SK-N-MC (cell line): ENCODE data around the gene OR8G5.

Experiments
- DNase-seq: peaks from one replicate; pipeline ENCODE4 v3.0.0-alpha.2; 2011; ENCODE audit warnings: low read depth, low spot score
- H3K27ac ChIP-seq: fragments of 200-600 bp; sonication (generic); 2 replicates; pipeline ENCODE4 v1.5.1; 2016; ENCODE audit warnings: mixed run types
- H3K36me3 ChIP-seq: fragments of 200-600 bp; sonication (generic); 2 replicates; pipeline ENCODE4 v1.6.1; 2017; ENCODE audit warnings: antibody characterized with exemption, low read length, mixed read lengths; ENCODE audit not compliant: insufficient read depth
- H3K4me3 ChIP-seq: fragments of 200-600 bp; sonication (generic); 2 replicates; pipeline ENCODE4 v1.5.1; 2016
- H3K9ac ChIP-seq: fragments of 200-600 bp; sonication (generic); 2 replicates; pipeline ENCODE4 v1.8.0; 2017; ENCODE audit warnings: mixed run types, mixed read lengths; ENCODE audit not compliant: insufficient read length
- H3K9me3 ChIP-seq: fragments of 200-600 bp; sonication (generic); 2 replicates; pipeline ENCODE4 v1.6.1; 2017; ENCODE audit warnings: low read depth, mild to moderate bottlenecking, antibody characterized with exemption, low read length, moderate library complexity, mixed read lengths
- EZH2 ChIP-seq: fragments of 200-600 bp; sonication (generic); IDR thresholded peaks from one replicate; pipeline ENCODE4 v1.6.1; 2017; ENCODE audit warnings: antibody characterized with exemption
- FOXP2 ChIP-seq: optimal IDR thresholded peaks from 2 replicates; pipeline ENCODE3; 2011; ENCODE audit warnings: mild to moderate bottlenecking, moderate library complexity; ENCODE audit not compliant: insufficient read depth; ENCODE audit errors: extremely low read length, control extremely low read depth
- POLR2AphosphoS5 ChIP-seq: IDR thresholded peaks from 2 replicates; pipeline ENCODE4 v1.6.1; 2012; ENCODE audit warnings: mild to moderate bottlenecking, low read depth, low read length, borderline replicate concordance

The OR8G5 gene

DNA sequence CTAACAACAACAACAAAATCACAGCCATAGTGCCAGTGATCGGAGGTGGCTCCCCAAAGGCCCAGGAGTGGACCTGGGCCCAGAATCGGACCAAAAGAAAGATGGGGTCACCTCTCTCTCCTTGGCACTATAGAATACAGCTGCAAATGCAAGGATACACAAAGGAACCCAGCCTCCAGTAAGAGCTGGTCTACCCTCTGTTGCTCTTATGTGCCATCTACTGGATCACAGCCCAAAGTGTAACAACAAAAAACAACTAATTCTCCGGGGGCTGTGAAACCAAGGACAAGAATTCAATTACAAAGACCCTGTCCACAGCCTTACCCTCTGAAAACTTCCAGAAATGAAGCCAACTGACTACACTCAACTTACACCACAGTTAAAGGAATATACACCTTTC is 21.6 kb downstream of the OR8G5 start:
- no peaks in the 10 kb centered on the region for H3K9me3 ChIP-seq
- DNase-seq: no peak
- TF ChIP-seq FOXP2: no peak
- TF ChIP-seq EZH2: no peak
- TF ChIP-seq POLR2AphosphoS5: no peak
- H3K36me3 ChIP-seq: no peaks in the 10 kb centered on the region
- H3K27ac ChIP-seq: no peak overlapping the region
- no peak overlapping the region for H3K4me3 ChIP-seq
- no peak overlapping the region for H3K9ac ChIP-seq

DNA sequence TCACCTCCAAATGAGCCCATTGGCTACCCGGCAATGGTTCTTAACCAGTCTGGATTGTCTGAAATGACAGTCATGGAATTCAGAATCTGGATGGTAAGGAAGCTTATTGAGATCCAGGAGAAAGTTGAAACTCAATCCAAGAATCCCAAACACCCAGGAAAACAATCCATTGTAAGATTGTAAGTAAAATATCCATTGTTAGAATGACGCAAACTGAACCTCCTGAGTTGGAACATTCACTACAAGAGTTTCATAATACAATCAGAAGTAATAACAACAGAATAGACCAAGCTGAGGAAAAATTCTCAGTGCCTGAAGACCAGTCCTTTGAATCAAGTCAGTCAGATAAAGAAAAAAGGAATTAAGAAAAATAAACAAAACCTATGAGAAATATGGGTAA is 22.1 kb downstream of the OR8G5 start:
- Histone ChIP-seq H3K9ac (no peak overlapping the region), H3K9me3 (no peaks in the 10 kb centered on the region), H3K4me3 (no peak overlapping the region), H3K27ac (no peak overlapping the region), H3K36me3 (no peaks in the 10 kb centered on the region)
- DNase-seq: no peak
- TF ChIP-seq EZH2: no peak
- no peak for TF ChIP-seq POLR2AphosphoS5
- TF ChIP-seq FOXP2: no peak

DNA sequence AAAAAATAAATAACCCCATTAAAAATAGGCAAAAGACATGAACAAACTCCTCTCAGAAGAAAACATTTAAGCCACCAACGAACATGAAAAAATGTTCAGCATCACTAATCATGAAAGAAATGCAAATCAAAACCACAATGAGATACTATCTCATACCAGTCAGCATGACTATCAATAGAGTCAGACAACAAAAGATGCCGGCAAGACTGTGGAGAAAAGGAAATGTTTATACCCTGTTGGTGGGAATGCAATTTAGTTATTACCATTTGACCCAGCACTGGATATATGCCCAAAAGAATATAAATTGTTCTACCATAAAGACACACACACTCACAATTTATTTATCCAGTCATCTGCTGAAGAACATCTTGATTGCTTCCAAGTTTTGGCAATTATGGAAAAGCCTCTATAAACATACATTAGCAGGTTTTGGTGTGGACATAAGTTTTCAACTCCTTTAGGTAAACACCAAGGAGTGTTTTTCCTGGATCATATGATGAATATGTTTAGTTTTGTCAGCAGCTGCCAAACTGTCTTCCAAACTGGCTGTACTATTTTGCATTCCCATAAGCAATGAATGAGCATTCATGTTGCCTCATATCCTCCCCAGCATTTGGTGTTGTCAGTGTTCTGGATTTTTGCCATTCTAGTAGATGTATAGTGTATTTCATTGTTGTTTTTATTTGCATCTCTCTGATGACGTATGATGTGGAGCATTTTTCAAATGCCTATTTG is 29.6 kb downstream of the OR8G5 start:
- DNase-seq: no peak
- TF ChIP-seq POLR2AphosphoS5 (no peak), FOXP2 (no peak), EZH2 (no peak)
- Histone ChIP-seq H3K9me3 (0 out of 2 replicates have a peak, but pooled peaks cover 2% of the 10 kb centered on the region), H3K4me3 (no peak overlapping the region), H3K9ac (no peak overlapping the region), H3K36me3 (no peaks in the 10 kb centered on the region), H3K27ac (no peak overlapping the region)

DNA sequence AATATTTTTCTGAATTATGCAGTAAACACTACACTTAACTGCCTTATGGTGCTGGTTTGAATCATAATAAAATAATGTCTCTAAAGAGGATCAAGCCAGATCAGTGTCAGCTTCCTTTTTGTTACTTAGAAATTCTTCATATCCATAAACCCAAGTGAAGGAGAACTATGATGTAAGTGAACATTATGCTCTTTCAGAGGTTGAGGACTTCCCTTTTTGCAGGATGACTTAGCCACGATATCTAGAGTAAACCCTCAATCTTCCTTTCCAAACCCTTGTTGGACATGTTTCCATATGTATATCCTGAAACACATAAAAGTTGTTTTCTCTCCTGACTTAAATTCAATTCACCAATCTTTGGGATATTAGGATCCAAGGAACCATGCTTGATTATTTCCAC is 38.5 kb downstream of the OR8G5 start:
- H3K27ac ChIP-seq: no peak overlapping the region
- DNase-seq: no peak
- no peak overlapping the region for H3K4me3 ChIP-seq
- no peak for TF ChIP-seq FOXP2
- TF ChIP-seq POLR2AphosphoS5: no peak
- no peak for TF ChIP-seq EZH2
- 0 out of 2 replicates have a peak, but pooled peaks cover 2% of the 10 kb centered on the region for H3K9me3 ChIP-seq
- H3K9ac ChIP-seq: no peak overlapping the region
- no peaks in the 10 kb centered on the region for H3K36me3 ChIP-seq

DNA sequence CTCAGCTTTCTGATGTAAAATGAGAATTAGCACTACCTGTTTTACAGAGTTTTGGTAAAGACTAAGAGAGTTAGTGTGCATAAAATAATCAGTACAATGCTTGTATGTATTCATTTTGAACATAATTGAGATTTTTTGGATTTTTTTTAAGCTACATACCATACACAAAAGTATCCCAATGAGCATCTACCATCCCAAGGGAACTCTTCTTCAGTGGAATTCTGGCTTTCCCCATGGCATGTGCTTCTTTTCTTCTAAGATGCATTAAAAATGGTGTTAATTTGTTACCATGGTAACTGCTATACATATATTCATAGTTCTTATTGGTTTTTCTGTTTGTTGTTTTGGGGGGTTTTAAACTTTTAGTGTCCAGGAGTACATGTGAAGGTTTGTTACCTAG is 39.8 kb downstream of the OR8G5 start:
- Histone ChIP-seq H3K9ac (no peak overlapping the region), H3K27ac (no peak overlapping the region), H3K9me3 (no peaks in the 10 kb centered on the region), H3K36me3 (no peaks in the 10 kb centered on the region), H3K4me3 (no peak overlapping the region)
- DNase-seq: no peak
- TF ChIP-seq EZH2: no peak
- no peak for TF ChIP-seq FOXP2
- TF ChIP-seq POLR2AphosphoS5: no peak

DNA sequence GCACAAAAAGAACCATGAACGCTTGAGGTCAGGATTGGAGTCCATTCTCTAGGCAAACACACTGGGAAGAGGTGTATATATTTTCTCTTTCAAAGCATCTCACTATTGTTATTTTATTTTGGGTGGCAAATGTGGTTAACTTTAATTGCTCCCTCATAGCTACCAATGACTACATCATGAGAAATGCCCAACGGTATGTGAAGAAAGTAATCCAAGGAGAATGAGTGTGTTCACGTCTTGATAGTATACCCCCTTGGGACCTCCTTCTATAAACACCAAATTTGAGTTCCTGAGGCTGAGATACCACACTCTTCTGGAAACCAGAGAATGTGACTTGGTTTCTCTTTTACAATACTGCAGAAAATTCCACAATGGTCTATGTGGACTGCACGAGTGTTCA is 41.7 kb downstream of the OR8G5 start:
- Histone ChIP-seq H3K36me3 (no peaks in the 10 kb centered on the region), H3K9ac (no peak overlapping the region), H3K9me3 (no peaks in the 10 kb centered on the region), H3K27ac (no peak overlapping the region), H3K4me3 (no peak overlapping the region)
- no peak for DNase-seq
- no peak for TF ChIP-seq POLR2AphosphoS5
- no peak for TF ChIP-seq EZH2
- TF ChIP-seq FOXP2: no peak

DNA sequence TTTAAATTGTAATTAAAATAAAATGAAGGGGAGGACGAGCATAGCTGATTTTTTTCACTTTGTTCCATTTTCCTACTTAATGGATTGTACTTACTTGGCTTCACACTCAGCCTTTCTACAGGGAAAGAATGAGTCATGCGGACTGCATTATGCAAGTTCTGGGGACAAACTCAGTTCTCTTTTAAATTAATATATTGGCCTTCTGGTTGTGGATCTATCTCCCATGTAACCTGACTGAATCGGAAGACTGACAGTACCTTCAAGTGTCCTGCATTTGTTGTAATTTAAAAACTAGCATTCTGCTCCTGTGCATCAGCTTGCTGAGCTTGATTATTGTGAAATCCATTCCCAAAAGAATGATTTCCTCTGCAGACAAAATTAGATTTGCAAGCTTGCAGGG is 45.4 kb downstream of the OR8G5 start:
- H3K9ac ChIP-seq: no peak overlapping the region
- no peaks in the 10 kb centered on the region for H3K36me3 ChIP-seq
- no peak overlapping the region for H3K4me3 ChIP-seq
- H3K27ac ChIP-seq: no peak overlapping the region
- no peak for TF ChIP-seq POLR2AphosphoS5
- no peak for TF ChIP-seq EZH2
- no peaks in the 10 kb centered on the region for H3K9me3 ChIP-seq
- DNase-seq: no peak

DNA sequence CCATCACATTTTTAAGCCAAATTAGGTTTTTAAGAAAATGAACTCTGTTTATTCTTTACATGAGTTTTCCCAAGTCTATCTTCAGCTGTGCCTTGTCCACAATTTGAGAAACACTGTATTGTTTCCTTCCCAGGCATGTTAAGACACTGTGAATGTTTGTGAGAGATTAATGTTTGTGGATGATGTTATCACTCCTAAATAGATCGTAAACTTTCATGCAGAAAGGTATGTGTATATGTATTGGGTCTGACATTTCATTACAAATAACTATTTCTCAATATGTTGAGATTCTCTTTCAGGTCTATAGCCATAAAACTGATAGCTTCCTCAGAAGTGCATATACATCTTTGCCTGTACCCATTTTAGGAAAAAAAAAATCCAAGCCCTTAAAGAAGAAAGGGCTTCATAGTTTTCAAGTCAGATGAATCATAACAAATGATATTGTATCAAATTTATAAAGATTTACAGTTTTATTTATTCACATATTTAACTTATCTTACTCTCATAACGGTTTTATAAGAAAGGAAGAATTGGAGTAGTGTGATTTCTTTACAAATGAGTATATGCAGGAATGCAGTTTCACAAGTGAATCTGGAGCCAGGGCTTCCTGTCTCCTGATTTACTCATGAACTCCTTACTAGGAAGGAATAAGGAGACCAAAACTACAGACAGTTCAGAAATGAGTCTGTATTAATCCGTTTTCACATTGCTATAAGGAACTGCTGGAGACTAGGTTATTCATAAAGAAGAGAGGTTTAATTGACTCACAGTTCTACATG is 46.4 kb downstream of the OR8G5 start:
- Histone ChIP-seq H3K9ac (no peak overlapping the region), H3K36me3 (no peaks in the 10 kb centered on the region), H3K4me3 (no peak overlapping the region), H3K9me3 (no peaks in the 10 kb centered on the region), H3K27ac (no peak overlapping the region)
- TF ChIP-seq FOXP2: no peak
- no peak for TF ChIP-seq EZH2
- TF ChIP-seq POLR2AphosphoS5: no peak
- no peak for DNase-seq

DNA sequence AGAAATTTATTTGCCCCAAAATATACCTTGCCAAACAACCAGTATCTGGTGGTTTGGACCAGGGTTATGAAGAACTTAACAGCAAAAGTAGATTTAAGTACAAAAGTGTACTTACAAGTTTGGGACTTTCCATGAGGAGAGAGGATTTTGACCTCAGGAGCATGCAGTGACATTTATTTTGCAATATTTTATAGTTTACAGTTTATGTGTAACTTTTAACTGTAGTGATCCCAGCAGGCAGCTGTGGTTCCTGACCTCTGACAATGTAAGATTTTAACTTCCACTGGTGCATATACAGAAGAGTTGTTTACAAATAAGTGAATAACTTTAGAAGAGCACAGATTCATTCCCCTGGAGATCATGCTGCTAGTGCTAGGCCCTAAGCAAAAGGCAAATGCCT is 50.9 kb downstream of the OR8G5 start:
- Histone ChIP-seq H3K4me3 (no peak overlapping the region), H3K27ac (no peak overlapping the region), H3K9ac (no peak overlapping the region), H3K36me3 (no peaks in the 10 kb centered on the region), H3K9me3 (no peaks in the 10 kb centered on the region)
- TF ChIP-seq POLR2AphosphoS5: no peak
- no peak for TF ChIP-seq EZH2
- no peak for TF ChIP-seq FOXP2
- no peak for DNase-seq
